Measurements from ENCODE around the gene CBLN3. TPM values are rescaled to one million over a fixed set of nuclear protein-coding genes. Genes with fewer than 3 reads are reported as not detected.
A peak's percentile ranks its signal among the peaks of the same experiment; 100 is the strongest.

The CBLN3 gene
- total RNA-seq, 1 donor from 2014 or later = 1.9 TPM

DNA sequence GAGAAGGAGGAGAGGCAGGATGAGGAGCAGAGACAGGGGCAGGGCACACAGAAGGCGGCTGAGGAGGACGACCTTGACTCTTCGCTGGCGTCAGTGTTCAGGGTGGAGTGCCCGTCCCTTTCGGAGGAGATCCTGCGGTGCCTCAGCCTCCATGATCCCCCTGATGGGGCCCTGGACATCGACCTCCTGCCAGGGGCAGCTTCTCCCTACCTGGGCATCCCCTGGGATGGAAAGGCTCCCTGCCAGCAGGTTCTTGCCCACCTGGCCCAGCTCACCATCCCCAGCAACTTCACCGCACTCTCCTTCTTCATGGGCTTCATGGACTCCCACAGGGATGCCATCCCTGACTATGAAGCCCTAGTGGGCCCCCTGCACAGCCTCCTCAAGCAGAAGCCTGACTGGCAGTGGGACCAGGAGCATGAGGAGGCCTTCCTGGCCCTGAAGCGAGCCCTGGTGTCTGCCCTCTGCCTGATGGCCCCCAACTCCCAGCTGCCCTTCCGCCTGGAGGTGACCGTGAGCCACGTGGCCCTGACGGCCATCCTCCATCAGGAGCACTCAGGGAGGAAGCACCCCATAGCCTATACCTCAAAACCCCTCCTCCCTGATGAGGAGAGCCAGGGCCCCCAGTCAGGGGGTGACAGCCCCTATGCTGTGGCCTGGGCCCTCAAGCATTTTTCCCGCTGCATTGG lies 14.6 kb downstream of the CBLN3 start:
- H3K4me1 Mint-ChIP-seq (ENCODE audit: low read depth) = no peaks in the 10 kb centered on the region
- no peak overlapping the region for H3K4me3 Mint-ChIP-seq (ENCODE audit: low read depth)
- H3K36me3 Mint-ChIP-seq (ENCODE audit: insufficient read depth) = peaks cover 15% of the 10 kb centered on the region
- no peak for DNase-seq (ENCODE audit: low spot score, unreplicated experiment)
- TF ChIP-seq CTCF (IDR thresholded peaks at IDR 0.05; ENCODE audit: unreplicated experiment) = no peak
- no peaks in the 10 kb centered on the region for H3K9me3 Mint-ChIP-seq (ENCODE audit: low read depth)
- peaks cover 14% of the 10 kb centered on the region for H3K27me3 Mint-ChIP-seq
- H3K27ac Mint-ChIP-seq = no peak overlapping the region

- H3K4me1 Mint-ChIP-seq (ENCODE audit: low read depth) = no peaks in the 10 kb centered on the region
- peaks cover 15% of the 10 kb centered on the region for H3K36me3 Mint-ChIP-seq (ENCODE audit: insufficient read depth)
- H3K27ac Mint-ChIP-seq = no peak overlapping the region
- H3K4me3 Mint-ChIP-seq (ENCODE audit: low read depth) = no peak overlapping the region
- no peak for DNase-seq (ENCODE audit: low spot score, unreplicated experiment)
- H3K9me3 Mint-ChIP-seq (ENCODE audit: low read depth) = no peaks in the 10 kb centered on the region
- H3K27me3 Mint-ChIP-seq = peaks cover 7% of the 10 kb centered on the region
- TF ChIP-seq CTCF (IDR thresholded peaks at IDR 0.05; ENCODE audit: unreplicated experiment) = no peak
Measured at GRCh38 chr14:24414077-24414476, 15.4 kb downstream of the CBLN3 start.

- Mint-ChIP-seq H3K4me1 (ENCODE audit: low read depth) (no peaks in the 10 kb centered on the region), H3K36me3 (ENCODE audit: insufficient read depth) (peaks cover 15% of the 10 kb centered on the region), H3K4me3 (ENCODE audit: low read depth) (no peak overlapping the region), H3K27ac (peak overlapping the region; percentile 38), H3K27me3 (no peaks in the 10 kb centered on the region), H3K9me3 (ENCODE audit: low read depth) (no peaks in the 10 kb centered on the region)
- DNase-seq (ENCODE audit: low spot score, unreplicated experiment) = no peak
- peak; percentile 68 for TF ChIP-seq CTCF (IDR thresholded peaks at IDR 0.05; ENCODE audit: unreplicated experiment)
Measured at GRCh38 chr14:24411443-24412389, 17.8 kb downstream of the CBLN3 start.

DNA sequence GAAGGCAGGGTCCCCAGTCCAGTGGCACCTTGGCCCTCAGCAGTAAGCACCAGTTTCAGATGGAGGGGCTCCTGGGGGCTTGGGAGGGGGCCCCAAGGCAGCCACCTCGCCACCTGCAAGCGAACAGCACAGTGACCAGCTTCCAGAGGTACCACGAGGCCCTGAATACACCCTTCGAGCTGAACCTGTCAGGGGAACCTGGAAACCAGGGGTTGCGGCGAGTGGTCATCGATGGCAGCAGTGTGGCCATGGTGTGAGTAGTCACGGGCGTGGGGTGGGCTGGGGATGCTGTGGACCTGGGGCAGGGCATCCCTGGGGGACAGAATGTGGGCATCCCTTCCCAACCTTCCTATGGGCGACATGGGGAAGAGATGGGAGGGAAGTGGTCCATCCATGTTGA lies 19.5 kb downstream of the CBLN3 start:
- peaks cover 12% of the 10 kb centered on the region for H3K36me3 Mint-ChIP-seq (ENCODE audit: insufficient read depth)
- H3K9me3 Mint-ChIP-seq (ENCODE audit: low read depth) = no peaks in the 10 kb centered on the region
- no peak for TF ChIP-seq CTCF (IDR thresholded peaks at IDR 0.05; ENCODE audit: unreplicated experiment)
- H3K27me3 Mint-ChIP-seq = no peaks in the 10 kb centered on the region
- DNase-seq (ENCODE audit: low spot score, unreplicated experiment) = no peak
- no peak overlapping the region for H3K27ac Mint-ChIP-seq
- no peak overlapping the region for H3K4me3 Mint-ChIP-seq (ENCODE audit: low read depth)
- no peaks in the 10 kb centered on the region for H3K4me1 Mint-ChIP-seq (ENCODE audit: low read depth)

- Mint-ChIP-seq H3K4me3 (ENCODE audit: low read depth) (no peak overlapping the region), H3K4me1 (ENCODE audit: low read depth) (no peaks in the 10 kb centered on the region), H3K36me3 (ENCODE audit: insufficient read depth) (peaks cover 10% of the 10 kb centered on the region), H3K9me3 (ENCODE audit: low read depth) (no peaks in the 10 kb centered on the region), H3K27ac (no peak overlapping the region), H3K27me3 (no peaks in the 10 kb centered on the region)
- no peak for DNase-seq (ENCODE audit: low spot score, unreplicated experiment)
- no peak for TF ChIP-seq CTCF (IDR thresholded peaks at IDR 0.05; ENCODE audit: unreplicated experiment)
Measured at GRCh38 chr14:24409192-24409591, 20.3 kb downstream of the CBLN3 start.
